HCT116 (cell line): Measurements from ENCODE around the gene ZNF692. TPM values are rescaled to one million over a fixed set of nuclear protein-coding genes. Genes with fewer than 3 reads are reported as not detected.

ENCODE experiments used
- ATAC-seq: fragments of 200-7000 bp; cut with Tn5 transposase; 2 replicates; pipeline ENCODE4 v1.9.1; 2020; ENCODE audit warnings: mild to moderate bottlenecking, moderate library complexity
- Bru-seq: library from RNA; stranded (reverse); fragments of 400-500 nt; gene quantifications from one replicate; lab custom pipeline; 2021; lab: Mats Ljungman, UMichigan
- BruChase-seq, 2 experiments: library from RNA; stranded (reverse); fragments of 400-500 nt; gene quantifications; one replicate each; lab custom pipeline; 2021; lab: Mats Ljungman, UMichigan
- BruUV-seq: library from RNA; stranded (reverse); fragments of 400-500 nt; replicated peaks from 2 replicates; lab custom pipeline; 2021; lab: Mats Ljungman, UMichigan
- CTCF ChIA-PET: fragments of 300-600 bp; sonication (Branson Sonifier 250); formaldehyde crosslinking; loops from one replicate; lab custom pipeline; 2021; ENCODE audit warnings: antibody characterized with exemption; lab: Charles Lee
- POLR2A ChIA-PET: fragments of 300-600, 350-600 bp; sonication (Branson Sonifier 250); formaldehyde crosslinking; loops from one replicate; lab custom pipeline; 2021; ENCODE audit warnings: antibody characterized with exemption; lab: Charles Lee
- RAD21 ChIA-PET, 2 experiments: fragments of 300-600 bp; sonication (Branson Sonifier 250); formaldehyde crosslinking; loops; one replicate each; lab custom pipeline; 2023; ENCODE audit warnings: low total read pairs in 2 of 2; ENCODE audit not compliant: uncharacterized antibody in 2 of 2, unreplicated experiment in 2 of 2, low non-redundant PET in 1 of 2; lab: Charles Lee
- DNase-seq: peaks from one replicate; pipeline ENCODE4 v3.0.0-alpha.2; 2010; ENCODE audit warnings: low read depth, low spot score
- H2AFZ ChIP-seq: fragments of 200-600 bp; shearing (Covaris generic), sonication (generic); 2 replicates; pipeline ENCODE4 v1.6.1; 2017; ENCODE audit warnings: low read depth, mixed run types, mixed read lengths, antibody characterized with exemption, low read length; ENCODE audit not compliant: poor library complexity, severe bottlenecking
- H3K27ac ChIP-seq: 2 replicates; pipeline ENCODE4 v1.5.1; 2012; ENCODE audit warnings: low read depth, low read length
- H3K27me3 ChIP-seq: fragments of 200-600 bp; sonication (generic); 2 replicates; pipeline ENCODE4 v1.6.1; 2016; ENCODE audit warnings: mixed run types, low read length, mixed read lengths; ENCODE audit not compliant: insufficient read depth
- H3K36me3 ChIP-seq, 2 experiments: fragments of 200-500 bp in 1 of 2; fragments of 200-600 bp in 1 of 2; sonication (Bioruptor generic) in 1 of 2; sonication (generic) in 1 of 2; 2 replicates each; pipeline versions ENCODE4 v1.5.1 to v1.6.1; 2014 to 2016; ENCODE audit warnings: low read length in 2 of 2, inconsistent platforms in 1 of 2, mixed read lengths in 1 of 2, mixed run types in 1 of 2; ENCODE audit not compliant: insufficient read depth in 2 of 2, control insufficient read depth in 1 of 2
- H3K4me1 ChIP-seq, 2 experiments: fragments of 200-600 bp in 1 of 2; sonication (generic) in 1 of 2; 2 replicates each; pipeline versions ENCODE4 v1.5.1 to v1.6.1; 2012 to 2017; ENCODE audit warnings: low read length in 2 of 2, inconsistent platforms in 1 of 2, mild to moderate bottlenecking in 1 of 2, mixed read lengths in 1 of 2, mixed run types in 1 of 2, moderate library complexity in 1 of 2; ENCODE audit not compliant: insufficient read depth in 2 of 2, control insufficient read depth in 1 of 2
- H3K4me2 ChIP-seq: fragments of 200-600 bp; sonication (generic); 2 replicates; pipeline ENCODE4 v1.6.1; 2017; ENCODE audit warnings: mixed run types, low read length, mixed read lengths
- H3K4me3 ChIP-seq, 2 experiments: fragments of 200-600 bp in 1 of 2; sonication (generic) in 1 of 2; replicated peaks in 1 of 2; 2 replicates each; pipeline ENCODE4 v1.5.1; 2011 to 2016; ENCODE audit warnings: low read length in 2 of 2, control low read depth in 1 of 2, low read depth in 1 of 2, mild to moderate bottlenecking in 1 of 2, mixed read lengths in 1 of 2, mixed run types in 1 of 2
- H3K79me2 ChIP-seq: fragments of 200-600 bp; sonication (generic); 2 replicates; pipeline ENCODE4 v1.6.1; 2017; ENCODE audit warnings: mild to moderate bottlenecking, mixed run types, low read length, moderate library complexity, mixed read lengths; ENCODE audit not compliant: insufficient read depth
- H3K9ac ChIP-seq: fragments of 200-600 bp; sonication (generic); 2 replicates; pipeline ENCODE4 v1.6.1; 2016; ENCODE audit warnings: low read length, mixed read lengths
- H3K9me2 ChIP-seq: fragments of 200-600 bp; sonication (generic), shearing (Covaris generic); 2 replicates; pipeline ENCODE4 v1.6.1; 2017; ENCODE audit warnings: mixed run types, mild to moderate bottlenecking, moderate library complexity; ENCODE audit not compliant: insufficient read depth
- H3K9me3 ChIP-seq, 2 experiments: fragments of 200-500 bp in 1 of 2; fragments of 200-600 bp in 1 of 2; sonication (Bioruptor generic) in 1 of 2; sonication (generic) in 1 of 2; 2 replicates each; pipeline ENCODE4 v1.6.1; 2014 to 2017; ENCODE audit warnings: low read length in 2 of 2, mixed read lengths in 2 of 2, inconsistent platforms in 1 of 2, low read depth in 1 of 2, mild to moderate bottlenecking in 1 of 2, mixed run types in 1 of 2, moderate library complexity in 1 of 2; ENCODE audit not compliant: control insufficient read depth in 1 of 2, insufficient read depth in 1 of 2
- H4K20me1 ChIP-seq: fragments of 200-600 bp; sonication (generic), shearing (Covaris generic); 2 replicates; pipeline ENCODE4 v1.6.1; 2017; ENCODE audit warnings: mixed run types, mild to moderate bottlenecking, moderate library complexity; ENCODE audit not compliant: insufficient read depth
- ATF3 ChIP-seq: IDR thresholded peaks from 2 replicates; pipeline ENCODE4 v1.6.1; 2012
- CBX3 ChIP-seq: IDR thresholded peaks from 2 replicates; pipeline ENCODE4 v1.6.1; 2012; ENCODE audit warnings: low read depth
- CEBPB ChIP-seq: IDR thresholded peaks from 2 replicates; pipeline ENCODE4 v1.6.1; 2012; ENCODE audit warnings: low read depth
- CTCF ChIP-seq, 3 experiments: fragments of 200-600 bp in 1 of 3; sonication (generic) in 1 of 3; IDR thresholded peaks in 2 of 3; conservative IDR thresholded peaks in 1 of 3; 2 replicates each; pipeline ENCODE4 v1.5.1; 2012 to 2017; ENCODE audit warnings: low read depth in 2 of 3, low read length in 2 of 3, antibody characterized with exemption in 1 of 3, borderline replicate concordance in 1 of 3, control low read depth in 1 of 3, mild to moderate bottlenecking in 1 of 3, mixed read lengths in 1 of 3, mixed run types in 1 of 3, moderate library complexity in 1 of 3; ENCODE audit not compliant: insufficient read depth in 1 of 3
- EGR1 ChIP-seq: IDR thresholded peaks from 2 replicates; pipeline ENCODE4 v1.6.1; 2012; ENCODE audit warnings: low read depth
- ELF1 ChIP-seq: IDR thresholded peaks from 2 replicates; pipeline ENCODE4 v1.6.1; 2012; ENCODE audit warnings: low read depth, borderline replicate concordance
- EZH2 ChIP-seq: fragments of 200-600 bp; sonication (generic); IDR thresholded peaks from 2 replicates; pipeline ENCODE4 v1.6.1; 2017; ENCODE audit warnings: antibody characterized with exemption, mixed run types
- EZH2phosphoT487 ChIP-seq: fragments of 200-600 bp; IDR thresholded peaks from 2 replicates; pipeline ENCODE4 v1.6.1; 2018; ENCODE audit warnings: antibody characterized with exemption, borderline replicate concordance
- FOSL1 ChIP-seq: IDR thresholded peaks from 2 replicates; pipeline ENCODE4 v1.6.1; 2012; ENCODE audit warnings: low read depth
- MAX ChIP-seq: IDR thresholded peaks from 2 replicates; pipeline ENCODE4 v1.6.1; 2012
- POLR2A ChIP-seq: IDR thresholded peaks from 2 replicates; pipeline ENCODE4 v1.7.0; 2011; ENCODE audit warnings: borderline replicate concordance; ENCODE audit not compliant: insufficient read depth, insufficient read length; ENCODE audit errors: extremely low read depth
- POLR2AphosphoS5 ChIP-seq: IDR thresholded peaks from 2 replicates; pipeline ENCODE4 v1.6.1; 2011; ENCODE audit warnings: mild to moderate bottlenecking, low read depth, low read length, moderate library complexity
- RAD21 ChIP-seq: IDR thresholded peaks from 2 replicates; pipeline ENCODE4 v1.6.1; 2012; ENCODE audit warnings: low read depth, mild to moderate bottlenecking
- SIN3A ChIP-seq: IDR thresholded peaks from 2 replicates; pipeline ENCODE4 v1.6.1; 2012; ENCODE audit warnings: low read depth
- SP1 ChIP-seq: IDR thresholded peaks from 2 replicates; pipeline ENCODE4 v1.6.1; 2012; ENCODE audit warnings: low read depth
- TCF7L2 ChIP-seq: IDR thresholded peaks from 2 replicates; pipeline ENCODE4 v1.7.0; 2011; ENCODE audit warnings: borderline replicate concordance, inconsistent platforms; ENCODE audit not compliant: insufficient read depth, insufficient read length; ENCODE audit errors: extremely low read depth
- YY1 ChIP-seq: IDR thresholded peaks from 2 replicates; pipeline ENCODE4 v1.6.1; 2011; ENCODE audit warnings: low read length, low read depth, moderate library complexity, mild to moderate bottlenecking; ENCODE audit not compliant: insufficient replicate concordance; ENCODE audit errors: extremely low read depth
- ZBTB33 ChIP-seq: IDR thresholded peaks from 2 replicates; pipeline ENCODE4 v1.6.1; 2011; ENCODE audit warnings: mild to moderate bottlenecking, low read length, moderate library complexity; ENCODE audit not compliant: insufficient replicate concordance; ENCODE audit errors: extremely low read depth
- ZFX ChIP-seq: fragments of 450-650 bp; IDR thresholded peaks from 2 replicates; pipeline ENCODE4 v1.6.1; 2017
- intact Hi-C: fragments of 100-400 bp; cut with micrococcal nuclease; formaldehyde crosslinking; loops from 2 replicates; pipeline ENCODE4 v1.10.0; 2022
- long read RNA-seq: library from polyadenylated mRNA; unstranded; transcript quantifications from one replicate; pipeline ENCODE4 v2.0.0, GENCODE V29; 2021; ENCODE audit not compliant: unreplicated experiment
- polyA plus RNA-seq: library from polyadenylated mRNA; unstranded; fragments of >200 nt; gene quantifications from 2 replicates; pipeline ENCODE4 v1.2.1, GENCODE V29; 2012; ENCODE audit warnings: missing spikeins
- total RNA-seq: library from RNA; stranded (reverse); gene quantifications from one replicate; pipeline ENCODE4 v1.2.1, GENCODE V29; 2021; ENCODE audit not compliant: unreplicated experiment

ZNF692 gene
- total RNA-seq (76.2 TPM), Bru-seq, nascent RNA (percentile 73 among the genes with signal in this experiment), BruChase-seq, experiment 1, labeled RNA remaining after a 6-hour chase (percentile 88 among the genes with signal in this experiment), BruChase-seq, experiment 2, labeled RNA remaining after a 2-hour chase (percentile 90 among the genes with signal in this experiment)
- 60.2 and 69.1 TPM in 2 replicates for polyA plus RNA-seq
- long read RNA-seq, transcript ZNF692-201 (12 exons, 1,931 nt): major isoform, 7 of 82 reads
- long read RNA-seq, partial matches to known transcripts: 23 of 82 reads
- long read RNA-seq, other reads (novel, unspliced or antisense): 46 of 82 reads

- intact Hi-C loops: loop anchor here (1.0 kb wide), 4 partner anchors 14 to 47 kb away; partner anchors contain the start of genes PGBD2 and ZNF672
- H3K9me3 ChIP-seq: no peaks in the 10 kb centered on the region
- RAD21 ChIA-PET: no interaction called here
- no peaks in the 10 kb centered on the region for H4K20me1 ChIP-seq
- H3K4me3 ChIP-seq: peak within 1 kb of the TSS; percentile 66 to 83
- H3K9ac ChIP-seq: peak within 1 kb of the TSS; percentile 92
- H3K9me2 ChIP-seq: no peaks in the 10 kb centered on the region
- CTCF ChIA-PET: interaction anchor here (0.8 to 1.8 kb wide), 9 partner anchors 13 to 67 kb away, joined by 3 to 24 read pairs (median 5); partner anchors contain the start of gene ZNF672
- TSS peak; percentile 90 for BruUV-seq
- H3K79me2 ChIP-seq: peaks cover 30% of the 10 kb centered on the region; the same call in 1 of the 2 replicates
- POLR2A ChIA-PET: interaction anchor here (0.9 to 2.8 kb wide), 6 partner anchors 12 to 47 kb away, joined by 3 to 44 read pairs (median 4); partner anchors contain the start of genes PGBD2, SH3BP5L and ZNF672
- no peak for TF ChIP-seq EGR1
- TF ChIP-seq EZH2: no peak
- TF ChIP-seq POLR2AphosphoS5: peak; percentile 98
- peak; percentile 58 for TF ChIP-seq YY1
- TF ChIP-seq MAX: peak; percentile 98
- TF ChIP-seq ATF3: no peak
- TF ChIP-seq POLR2A: peak; percentile 83
- peak; percentile 83 for TF ChIP-seq SIN3A
- no peak for TF ChIP-seq EZH2phosphoT487
- TF ChIP-seq CEBPB: no peak
- peak; percentile 77; the same call in 1 of the 2 replicates for TF ChIP-seq CBX3
- TF ChIP-seq CTCF (IDR thresholded peaks at IDR 0.05 in 2 of 3, conservative IDR thresholded peaks at IDR 0.05 in 1 of 3; ENCODE audit: borderline replicate concordance in 1 of 3, insufficient read depth in 1 of 3, low read depth in 2 of 3, low read length in 2 of 3): no peak
- peak; percentile 92 for TF ChIP-seq SP1
- TF ChIP-seq FOSL1: no peak
- TF ChIP-seq ELF1: no peak; the same call in 1 of the 2 replicates
- TF ChIP-seq ZFX: peak; percentile 76
- no peak for TF ChIP-seq RAD21
- TF ChIP-seq TCF7L2: peak; percentile 31
- peak; percentile 18 for TF ChIP-seq ZBTB33
- H2AFZ ChIP-seq: no peak within 1 kb of the TSS
- ATAC-seq (peak; percentile 86), DNase-seq (peak; percentile 95)
- peak within 1 kb of the TSS; percentile 72 for H3K4me2 ChIP-seq
- H3K27ac ChIP-seq: peak within 1 kb of the TSS; percentile 79
- no peaks in the 10 kb centered on the region for H3K27me3 ChIP-seq
- peaks cover 12 to 41% of the 10 kb centered on the region in 2 experiments for H3K4me1 ChIP-seq
- peaks cover 4 to 18% of the 10 kb centered on the region in 2 experiments; a peak in 2 of 4 replicates for H3K36me3 ChIP-seq
These were observed at the start of gene ZNF692 for GRCh38 chr1:248858891-248859889. Gene ZNF692, minus strand, starts transcription at chr1:248859085. Its CDS starts 776 bp downstream, at chr1:248858309.
